GM23338 (cell line): ENCODE data around the gene GYPC. TPM values are rescaled to one million over a fixed set of nuclear protein-coding genes. Genes with fewer than 3 reads are reported as not detected.

Experiments used
- ATAC-seq: fragments of 200-7000 bp; cut with Tn5 transposase; 3 replicates; pipeline ENCODE4 v1.9.1; 2020
- DNase-seq: peaks from one replicate; pipeline ENCODE4 v3.0.0-alpha.2; 2015; ENCODE audit warnings: low spot score
- H2AFZ ChIP-seq: fragments of 200-600 bp; sonication (generic); 2 replicates; pipeline ENCODE4 v1.8.0; 2016; ENCODE audit warnings: antibody characterized with exemption, mild to moderate bottlenecking, moderate library complexity
- H3F3A ChIP-seq: fragments of 200-600 bp; sonication (generic); replicated peaks from 2 replicates; pipeline ENCODE4 v1.8.0; 2017; ENCODE audit warnings: antibody characterized with exemption, mixed run types, low read depth
- H3K27ac ChIP-seq: fragments of 200-600 bp; sonication (generic); 2 replicates; pipeline ENCODE4 v1.6.1; 2016; ENCODE audit warnings: low read depth
- H3K27me3 ChIP-seq: fragments of 200-600 bp; sonication (generic); 2 replicates; pipeline ENCODE4 v1.8.0; 2016; ENCODE audit warnings: mild to moderate bottlenecking, mixed run types, moderate library complexity; ENCODE audit not compliant: insufficient read depth
- H3K36me3 ChIP-seq: fragments of 200-600 bp; sonication (generic); 2 replicates; pipeline ENCODE4 v1.8.0; 2016; ENCODE audit warnings: mild to moderate bottlenecking; ENCODE audit not compliant: insufficient read depth
- H3K4me1 ChIP-seq: fragments of 200-600 bp; sonication (generic); 2 replicates; pipeline ENCODE4 v1.8.0; 2016; ENCODE audit warnings: mild to moderate bottlenecking, moderate library complexity; ENCODE audit not compliant: insufficient read depth
- H3K4me2 ChIP-seq: fragments of 200-600 bp; sonication (generic); 2 replicates; pipeline ENCODE4 v1.7.1; 2017; ENCODE audit warnings: mixed run types
- H3K4me3 ChIP-seq: fragments of 200-600 bp; sonication (generic); 2 replicates; pipeline ENCODE4 v1.6.1; 2016; ENCODE audit warnings: mixed run types
- H3K79me2 ChIP-seq: fragments of 200-600 bp; sonication (generic); replicated peaks from 2 replicates; pipeline ENCODE4 v1.8.0; 2017; ENCODE audit warnings: mild to moderate bottlenecking; ENCODE audit not compliant: insufficient read depth
- H3K9me2 ChIP-seq: fragments of 200-600 bp; sonication (generic); 2 replicates; pipeline ENCODE4 v1.8.0; 2017; ENCODE audit not compliant: insufficient read depth
- H4K20me1 ChIP-seq: fragments of 200-600 bp; sonication (generic); replicated peaks from 2 replicates; pipeline ENCODE4 v1.8.0; 2017; ENCODE audit warnings: mild to moderate bottlenecking; ENCODE audit not compliant: insufficient read depth
- H3K27ac Mint-ChIP-seq: 2 replicates; pipeline ENCODE4 v1.8.0; 2020; ENCODE audit warnings: inconsistent platforms, mild to moderate bottlenecking, moderate library complexity, mixed read lengths
- H3K27me3 Mint-ChIP-seq: 3 replicates; pipeline ENCODE4 v1.8.0; 2022; ENCODE audit warnings: low read depth, mild to moderate bottlenecking, moderate library complexity, mixed read lengths, inconsistent platforms; ENCODE audit not compliant: insufficient read depth, poor library complexity
- H3K36me3 Mint-ChIP-seq: 3 replicates; pipeline ENCODE4 v1.8.0; 2021; ENCODE audit warnings: low read depth, mild to moderate bottlenecking, inconsistent platforms, moderate library complexity, mixed read lengths
- H3K4me1 Mint-ChIP-seq: 3 replicates; pipeline ENCODE4 v1.8.0; 2020; ENCODE audit warnings: mild to moderate bottlenecking, inconsistent platforms, mixed read lengths
- H3K4me3 Mint-ChIP-seq: 3 replicates; pipeline ENCODE4 v1.8.0; 2021; ENCODE audit warnings: moderate library complexity, mild to moderate bottlenecking, inconsistent platforms, mixed read lengths
- H3K9me3 Mint-ChIP-seq: 3 replicates; pipeline ENCODE4 v1.8.0; 2020; ENCODE audit warnings: moderate library complexity, mild to moderate bottlenecking, inconsistent platforms, mixed read lengths
- CREB1 ChIP-seq: fragments of 250-450 bp; sonication (Bioruptor Pico); IDR thresholded peaks from 2 replicates; pipeline ENCODE4 v1.5.0; 2020; ENCODE audit warnings: low read depth, mild to moderate bottlenecking, moderate library complexity
- CTCF ChIP-seq, 2 experiments: fragments of 200-600 bp in 1 of 2; sonication (generic) in 1 of 2; conservative IDR thresholded peaks; 2 replicates each; pipeline versions ENCODE4 v1.5.1 to v1.6.1; 2016 to 2017; ENCODE audit warnings: antibody characterized with exemption in 2 of 2, low read depth in 2 of 2, mild to moderate bottlenecking in 2 of 2, moderate library complexity in 1 of 2
- EZH2 ChIP-seq: fragments of 200-600 bp; sonication (generic); IDR thresholded peaks from one replicate; pipeline ENCODE4 v1.8.0; 2017; ENCODE audit warnings: antibody characterized with exemption, mild to moderate bottlenecking, low read depth; ENCODE audit not compliant: unreplicated experiment
- EZH2phosphoT487 ChIP-seq: fragments of 200-600 bp; sonication (generic); IDR thresholded peaks from one replicate; pipeline ENCODE4 v1.8.1; 2018; ENCODE audit warnings: antibody characterized with exemption; ENCODE audit not compliant: unreplicated experiment
- JUNB ChIP-seq: IDR thresholded peaks from one replicate; pipeline ENCODE4 v1.6.1; 2016; ENCODE audit warnings: antibody characterized with exemption; ENCODE audit not compliant: unreplicated experiment
- NANOG ChIP-seq: IDR thresholded peaks from 2 replicates; pipeline ENCODE4 v1.6.1; 2016; ENCODE audit warnings: antibody characterized with exemption, borderline replicate concordance
- POLR2AphosphoS5 ChIP-seq: IDR thresholded peaks from 2 replicates; pipeline ENCODE4 v1.6.1; 2016; ENCODE audit warnings: antibody characterized with exemption, low read depth
- STAT1 ChIP-seq: IDR thresholded peaks from one replicate; pipeline ENCODE4 v1.6.1; 2016; ENCODE audit warnings: antibody characterized with exemption; ENCODE audit not compliant: unreplicated experiment
- ZNF114 ChIP-seq: fragments of 250-450 bp; sonication (Bioruptor Pico); IDR thresholded peaks from 2 replicates; pipeline ENCODE4 v1.5.0; 2020; ENCODE audit warnings: mild to moderate bottlenecking, moderate library complexity
- polyA plus RNA-seq: library from polyadenylated mRNA; unstranded; fragments of >200 nt; fragmentation: Nextera tagmentation; extraction: Ambion mirVana; gene quantifications from 2 replicates; pipeline ENCODE4 v1.2.1, GENCODE V29; 2016
- total RNA-seq: library from RNA; depleted of rRNA; stranded (reverse); fragments of >200 nt; shearing (Covaris generic); gene quantifications from 2 replicates; pipeline ENCODE4 v1.2.3, GENCODE V29; 2014
- TF ChIP-seq, protein P1 (sequence below): IDR thresholded peaks from one replicate; pipeline ENCODE4 v1.6.1; 2018; ENCODE audit warnings: antibody characterized with exemption; ENCODE audit not compliant: unreplicated experiment
- TF ChIP-seq, protein P2 (sequence below): IDR thresholded peaks from 2 replicates; pipeline ENCODE4 v1.6.1; 2016; ENCODE audit warnings: antibody characterized with exemption

Gene GYPC
- total and polyA plus RNA-seq, 2 experiments from 2014 or later, result 19.6 to 29.7 TPM

DNA sequence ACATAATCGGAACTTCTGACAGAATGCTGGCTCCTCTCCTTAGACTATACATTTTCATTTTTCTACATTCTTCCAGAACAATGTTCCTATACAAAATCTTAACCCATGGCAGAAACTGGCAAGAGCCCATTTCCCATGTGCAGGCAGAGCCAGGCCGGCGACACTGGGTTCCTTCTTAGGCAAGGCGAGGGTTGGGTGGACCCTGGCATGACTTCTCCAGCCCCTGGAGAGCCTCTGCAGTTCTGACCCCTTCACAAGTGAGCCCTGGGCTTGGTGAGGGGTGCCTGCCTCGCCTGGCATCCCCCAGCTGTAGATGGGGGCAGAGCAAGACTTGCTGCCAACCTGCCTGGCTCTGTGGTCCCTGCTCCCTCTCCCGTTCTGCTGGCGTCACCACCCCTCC is 5.0 kb downstream of the GYPC start:
- no peaks in the 10 kb centered on the region for H3K9me2 ChIP-seq
- H2AFZ ChIP-seq, result no peak overlapping the region
- H3K79me2 ChIP-seq, result peaks cover 21% of the 10 kb centered on the region
- H3K4me1 ChIP-seq, result peaks cover 26% of the 10 kb centered on the region
- no peaks in the 10 kb centered on the region for H3K36me3 ChIP-seq
- no peaks in the 10 kb centered on the region for H3K27me3 ChIP-seq
- no peak for ATAC-seq
- H3K9me3 Mint-ChIP-seq, result no peaks in the 10 kb centered on the region
- H4K20me1 ChIP-seq, result no peaks in the 10 kb centered on the region
- no peak for DNase-seq
- H3K4me1 Mint-ChIP-seq, result peaks cover 33% of the 10 kb centered on the region
- H3K36me3 Mint-ChIP-seq, result peaks cover 4% of the 10 kb centered on the region; the same call in 1 of the 3 replicates
- no peak overlapping the region for H3K4me3 ChIP-seq
- TF ChIP-seq ZNF114 (CRISPR knock-in tag) (no peak), EZH2 (no peak), POLR2AphosphoS5 (no peak), CTCF (conservative IDR thresholded peaks at IDR 0.05; ENCODE audit: low read depth in 2 of 2) (no peak), NANOG (no peak), STAT1 (no peak), CREB1 (CRISPR knock-in tag) (no peak), JUNB (no peak), EZH2phosphoT487 (no peak)
- no peak overlapping the region for H3K4me3 Mint-ChIP-seq
- H3K27ac ChIP-seq, result no peak overlapping the region
- no peak overlapping the region for H3K4me2 ChIP-seq
- peaks cover 15% of the 10 kb centered on the region for H3F3A ChIP-seq
- H3K27me3 Mint-ChIP-seq, result peaks cover 7% of the 10 kb centered on the region
- H3K27ac Mint-ChIP-seq, result no peak overlapping the region; the same call in 1 of the 2 replicates

DNA sequence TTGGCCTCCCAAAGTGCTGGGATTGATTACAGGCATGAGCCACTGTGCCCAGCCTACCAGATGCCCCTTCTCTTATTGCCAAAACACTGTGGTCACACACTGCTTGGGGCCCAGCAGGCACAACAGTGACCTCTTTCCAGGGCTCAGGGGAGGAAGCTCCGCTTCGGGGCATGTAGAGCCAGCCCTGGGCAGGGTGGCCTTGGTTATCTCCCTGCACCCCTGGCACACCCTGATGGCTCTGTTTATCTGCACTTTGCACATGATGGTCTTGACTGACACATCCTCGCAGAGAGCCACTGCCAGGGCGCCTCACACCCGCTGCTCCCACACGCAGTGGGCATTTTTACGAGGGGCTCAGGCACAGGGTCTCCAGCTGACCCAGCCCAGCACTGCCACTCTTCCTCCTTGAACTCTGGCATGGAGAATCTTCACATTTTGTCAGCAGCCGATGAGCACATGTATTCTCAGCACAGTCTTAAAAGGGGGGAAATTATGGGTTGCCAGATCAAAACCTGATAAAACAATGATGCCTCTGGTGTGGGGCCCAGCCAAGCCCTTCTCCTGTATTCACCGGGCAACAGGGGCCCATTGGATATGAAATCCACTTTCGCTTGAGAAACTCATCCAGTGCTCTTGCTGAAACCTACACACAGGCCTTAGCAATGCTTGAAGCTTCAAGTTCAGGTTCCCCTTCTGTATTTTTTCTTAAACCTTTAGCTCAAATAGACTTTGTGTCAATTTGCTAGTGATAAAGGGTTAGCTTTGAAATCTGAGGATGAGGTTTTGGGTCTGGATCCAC is 5.9 kb downstream of the GYPC start:
- peaks cover 9% of the 10 kb centered on the region for H3F3A ChIP-seq
- H3K4me3 ChIP-seq, result no peak overlapping the region
- H3K27me3 ChIP-seq, result no peaks in the 10 kb centered on the region
- H3K27ac Mint-ChIP-seq, result no peak overlapping the region
- no peaks in the 10 kb centered on the region for H4K20me1 ChIP-seq
- peaks cover 23% of the 10 kb centered on the region for H3K4me1 ChIP-seq
- no peak overlapping the region for H3K27ac ChIP-seq
- H2AFZ ChIP-seq, result no peak overlapping the region
- H3K4me1 Mint-ChIP-seq, result peaks cover 36% of the 10 kb centered on the region
- H3K4me3 Mint-ChIP-seq, result no peak overlapping the region
- peaks cover 5% of the 10 kb centered on the region for H3K27me3 Mint-ChIP-seq
- H3K4me2 ChIP-seq, result no peak overlapping the region
- no peaks in the 10 kb centered on the region for H3K9me2 ChIP-seq
- H3K9me3 Mint-ChIP-seq, result no peaks in the 10 kb centered on the region
- ATAC-seq (no peak), DNase-seq (no peak)
- H3K79me2 ChIP-seq, result peaks cover 21% of the 10 kb centered on the region
- no peaks in the 10 kb centered on the region for H3K36me3 ChIP-seq
- H3K36me3 Mint-ChIP-seq, result peaks cover 4% of the 10 kb centered on the region; the same call in 1 of the 3 replicates
- TF ChIP-seq EZH2phosphoT487 (no peak), ZNF114 (CRISPR knock-in tag) (no peak)
- TF ChIP-seq, protein P1, sequence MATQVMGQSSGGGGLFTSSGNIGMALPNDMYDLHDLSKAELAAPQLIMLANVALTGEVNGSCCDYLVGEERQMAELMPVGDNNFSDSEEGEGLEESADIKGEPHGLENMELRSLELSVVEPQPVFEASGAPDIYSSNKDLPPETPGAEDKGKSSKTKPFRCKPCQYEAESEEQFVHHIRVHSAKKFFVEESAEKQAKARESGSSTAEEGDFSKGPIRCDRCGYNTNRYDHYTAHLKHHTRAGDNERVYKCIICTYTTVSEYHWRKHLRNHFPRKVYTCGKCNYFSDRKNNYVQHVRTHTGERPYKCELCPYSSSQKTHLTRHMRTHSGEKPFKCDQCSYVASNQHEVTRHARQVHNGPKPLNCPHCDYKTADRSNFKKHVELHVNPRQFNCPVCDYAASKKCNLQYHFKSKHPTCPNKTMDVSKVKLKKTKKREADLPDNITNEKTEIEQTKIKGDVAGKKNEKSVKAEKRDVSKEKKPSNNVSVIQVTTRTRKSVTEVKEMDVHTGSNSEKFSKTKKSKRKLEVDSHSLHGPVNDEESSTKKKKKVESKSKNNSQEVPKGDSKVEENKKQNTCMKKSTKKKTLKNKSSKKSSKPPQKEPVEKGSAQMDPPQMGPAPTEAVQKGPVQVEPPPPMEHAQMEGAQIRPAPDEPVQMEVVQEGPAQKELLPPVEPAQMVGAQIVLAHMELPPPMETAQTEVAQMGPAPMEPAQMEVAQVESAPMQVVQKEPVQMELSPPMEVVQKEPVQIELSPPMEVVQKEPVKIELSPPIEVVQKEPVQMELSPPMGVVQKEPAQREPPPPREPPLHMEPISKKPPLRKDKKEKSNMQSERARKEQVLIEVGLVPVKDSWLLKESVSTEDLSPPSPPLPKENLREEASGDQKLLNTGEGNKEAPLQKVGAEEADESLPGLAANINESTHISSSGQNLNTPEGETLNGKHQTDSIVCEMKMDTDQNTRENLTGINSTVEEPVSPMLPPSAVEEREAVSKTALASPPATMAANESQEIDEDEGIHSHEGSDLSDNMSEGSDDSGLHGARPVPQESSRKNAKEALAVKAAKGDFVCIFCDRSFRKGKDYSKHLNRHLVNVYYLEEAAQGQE, result no peak
- TF ChIP-seq, protein P2, sequence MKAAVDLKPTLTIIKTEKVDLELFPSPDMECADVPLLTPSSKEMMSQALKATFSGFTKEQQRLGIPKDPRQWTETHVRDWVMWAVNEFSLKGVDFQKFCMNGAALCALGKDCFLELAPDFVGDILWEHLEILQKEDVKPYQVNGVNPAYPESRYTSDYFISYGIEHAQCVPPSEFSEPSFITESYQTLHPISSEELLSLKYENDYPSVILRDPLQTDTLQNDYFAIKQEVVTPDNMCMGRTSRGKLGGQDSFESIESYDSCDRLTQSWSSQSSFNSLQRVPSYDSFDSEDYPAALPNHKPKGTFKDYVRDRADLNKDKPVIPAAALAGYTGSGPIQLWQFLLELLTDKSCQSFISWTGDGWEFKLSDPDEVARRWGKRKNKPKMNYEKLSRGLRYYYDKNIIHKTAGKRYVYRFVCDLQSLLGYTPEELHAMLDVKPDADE, result no peak
